Activated CD4-positive, alpha-beta T cell treated with anti-CD3 and anti-CD28 coated beads, Interleukin-2, amount 10 ng/mL, durations not matched to agents 7 days and 5 days (primary cell): ENCODE measurements around the gene FUZ. TPM values are rescaled to one million over a fixed set of nuclear protein-coding genes. Genes with fewer than 3 reads are reported as not detected.
A peak's percentile ranks its signal among the peaks of the same experiment; 100 is the strongest.

ENCODE experiments used
- CTCF ChIA-PET: fragments of 350-600 bp; sonication (Branson Sonifier 250); formaldehyde crosslinking; loops from one replicate; lab custom pipeline; 2021; ENCODE audit warnings: antibody characterized with exemption; lab: Charles Lee
- POLR2A ChIA-PET: fragments of 350-600 bp; sonication (Branson Sonifier 250); formaldehyde crosslinking; loops from one replicate; lab custom pipeline; 2021; ENCODE audit warnings: antibody characterized with exemption; lab: Charles Lee
- DNase-seq: peaks from one replicate; pipeline ENCODE4 v3.0.0-alpha.2; 2020
- H3K27ac Mint-ChIP-seq: one replicate; pipeline ENCODE4 v1.8.0; 2021; ENCODE audit warnings: mild to moderate bottlenecking, moderate library complexity, mixed read lengths
- H3K27me3 Mint-ChIP-seq: one replicate; pipeline ENCODE4 v1.8.0; 2021; ENCODE audit warnings: mixed read lengths
- H3K36me3 Mint-ChIP-seq: one replicate; pipeline ENCODE4 v1.8.0; 2021; ENCODE audit warnings: low read depth, mixed read lengths
- H3K4me1 Mint-ChIP-seq: one replicate; pipeline ENCODE4 v1.8.0; 2021; ENCODE audit warnings: mixed read lengths
- H3K4me3 Mint-ChIP-seq: one replicate; pipeline ENCODE4 v1.8.0; 2021; ENCODE audit warnings: mild to moderate bottlenecking, moderate library complexity, mixed read lengths
- H3K9me3 Mint-ChIP-seq: one replicate; pipeline ENCODE4 v1.8.0; 2021; ENCODE audit warnings: mixed read lengths
- total RNA-seq, 2 experiments: library from RNA; stranded (reverse); gene quantifications; one replicate each; pipeline ENCODE4 v1.2.3, GENCODE V29; 2021

FUZ gene
- total RNA-seq, 2 experiments from 2014 or later, result 13.3 to 13.9 TPM

- Mint-ChIP-seq H3K4me3 (peak overlapping the region; percentile 22), H3K27ac (peak overlapping the region; percentile 13), H3K9me3 (peaks cover 7% of the 10 kb centered on the region), H3K4me1 (peaks cover 35% of the 10 kb centered on the region), H3K27me3 (peaks cover 11% of the 10 kb centered on the region), H3K36me3 (peaks cover 7% of the 10 kb centered on the region)
- ChIA-PET CTCF (interaction anchor here (0.6 to 3.2 kb wide), 11 partner anchors 9 to 1457 kb away, joined by 3 to 13 read pairs (median 4); partner anchors contain the start of genes KDELR1 and MED25), POLR2A (interaction anchor here (0.6 to 0.7 kb wide), 2 partner anchors 20 to 144 kb away, joined by 5 to 6 read pairs; no protein-coding TSS in a partner anchor)
- peak; percentile 44 for DNase-seq
Measured at GRCh38 chr19:49847731-49848696, 34.9 kb upstream of the FUZ start.

- no peak overlapping the region for H3K27ac Mint-ChIP-seq
- H3K4me3 Mint-ChIP-seq, result no peak overlapping the region
- POLR2A ChIA-PET, result no interaction called here
- peaks cover 7% of the 10 kb centered on the region for H3K9me3 Mint-ChIP-seq
- no peak for DNase-seq
- CTCF ChIA-PET, result interaction anchor here (1.5 kb wide), 1 partner anchor 14 kb away, joined by 4 read pairs; no protein-coding TSS in a partner anchor
- peaks cover 5% of the 10 kb centered on the region for H3K27me3 Mint-ChIP-seq
- peaks cover 23% of the 10 kb centered on the region for H3K4me1 Mint-ChIP-seq
- H3K36me3 Mint-ChIP-seq, result peaks cover 5% of the 10 kb centered on the region
Measured at GRCh38 chr19:49846408-49846807, 33.3 kb upstream of the FUZ start.

- peaks cover 23% of the 10 kb centered on the region for H3K4me1 Mint-ChIP-seq
- DNase-seq, result no peak
- H3K36me3 Mint-ChIP-seq, result peaks cover 9% of the 10 kb centered on the region
- H3K4me3 Mint-ChIP-seq, result no peak overlapping the region
- CTCF ChIA-PET, result interaction anchor here (0.6 kb wide), 1 partner anchor 26 kb away, joined by 3 read pairs; no protein-coding TSS in a partner anchor
- H3K27ac Mint-ChIP-seq, result no peak overlapping the region
- POLR2A ChIA-PET, result no interaction called here
- H3K27me3 Mint-ChIP-seq, result peaks cover 5% of the 10 kb centered on the region
- peaks cover 7% of the 10 kb centered on the region for H3K9me3 Mint-ChIP-seq
Measured at GRCh38 chr19:49845414-49845813, 32.3 kb upstream of the FUZ start.

- Mint-ChIP-seq H3K27me3 (peaks cover 5% of the 10 kb centered on the region), H3K4me3 (no peak overlapping the region), H3K4me1 (peaks cover 15% of the 10 kb centered on the region), H3K36me3 (peaks cover 12% of the 10 kb centered on the region), H3K27ac (no peak overlapping the region), H3K9me3 (peaks cover 7% of the 10 kb centered on the region)
- DNase-seq, result no peak
- ChIA-PET POLR2A (no interaction called here), CTCF (interaction anchor here (0.5 to 0.6 kb wide), 3 partner anchors 25 to 303 kb away, joined by 3 read pairs; no protein-coding TSS in a partner anchor)
Measured at GRCh38 chr19:49844138-49845095, 31.3 kb upstream of the FUZ start.

GRCh38 chr19:49843265-49843664, 30.2 kb upstream of the FUZ start:
- POLR2A ChIA-PET, result no interaction called here
- H3K9me3 Mint-ChIP-seq, result peaks cover 2% of the 10 kb centered on the region
- peaks cover 4% of the 10 kb centered on the region for H3K4me1 Mint-ChIP-seq
- no peak overlapping the region for H3K27ac Mint-ChIP-seq
- H3K36me3 Mint-ChIP-seq, result peaks cover 15% of the 10 kb centered on the region
- H3K4me3 Mint-ChIP-seq, result no peak overlapping the region
- CTCF ChIA-PET, result no interaction called here
- H3K27me3 Mint-ChIP-seq, result peaks cover 5% of the 10 kb centered on the region
- no peak for DNase-seq

- Mint-ChIP-seq H3K36me3 (peaks cover 26% of the 10 kb centered on the region), H3K4me1 (peaks cover 3% of the 10 kb centered on the region), H3K27ac (no peak overlapping the region), H3K4me3 (no peak overlapping the region), H3K27me3 (no peaks in the 10 kb centered on the region), H3K9me3 (no peaks in the 10 kb centered on the region)
- DNase-seq, result no peak
- POLR2A ChIA-PET, result no interaction called here
- CTCF ChIA-PET, result interaction anchor here (1.5 kb wide), 1 partner anchor 29 kb away, joined by 3 read pairs; no protein-coding TSS in a partner anchor
Measured at GRCh38 chr19:49840736-49841249, 27.7 kb upstream of the FUZ start.

- H3K4me1 Mint-ChIP-seq, result peaks cover 3% of the 10 kb centered on the region
- H3K36me3 Mint-ChIP-seq, result peaks cover 26% of the 10 kb centered on the region
- DNase-seq, result no peak
- no peaks in the 10 kb centered on the region for H3K9me3 Mint-ChIP-seq
- H3K27ac Mint-ChIP-seq, result no peak overlapping the region
- POLR2A ChIA-PET, result no interaction called here
- no peaks in the 10 kb centered on the region for H3K27me3 Mint-ChIP-seq
- H3K4me3 Mint-ChIP-seq, result no peak overlapping the region
- CTCF ChIA-PET, result no interaction called here
Measured at GRCh38 chr19:49840321-49840720, 27.2 kb upstream of the FUZ start.

- Mint-ChIP-seq H3K27ac (no peak overlapping the region), H3K27me3 (no peaks in the 10 kb centered on the region), H3K9me3 (no peaks in the 10 kb centered on the region), H3K36me3 (peaks cover 32% of the 10 kb centered on the region), H3K4me1 (peaks cover 3% of the 10 kb centered on the region), H3K4me3 (no peak overlapping the region)
- CTCF ChIA-PET, result no interaction called here
- no peak for DNase-seq
- POLR2A ChIA-PET, result no interaction called here
Measured at GRCh38 chr19:49839713-49840112, 26.6 kb upstream of the FUZ start.

- ChIA-PET CTCF (interaction anchor here (1.1 kb wide), 1 partner anchor 9 kb away, joined by 4 read pairs; no protein-coding TSS in a partner anchor), POLR2A (no interaction called here)
- H3K9me3 Mint-ChIP-seq, result no peaks in the 10 kb centered on the region
- no peaks in the 10 kb centered on the region for H3K27me3 Mint-ChIP-seq
- H3K27ac Mint-ChIP-seq, result no peak overlapping the region
- peaks cover 3% of the 10 kb centered on the region for H3K4me1 Mint-ChIP-seq
- no peak for DNase-seq
- H3K4me3 Mint-ChIP-seq, result no peak overlapping the region
- peaks cover 34% of the 10 kb centered on the region for H3K36me3 Mint-ChIP-seq
Measured at GRCh38 chr19:49838885-49839588, 25.9 kb upstream of the FUZ start.

- DNase-seq, result no peak
- POLR2A ChIA-PET, result no interaction called here
- CTCF ChIA-PET, result interaction anchor here (0.6 to 1.6 kb wide), 2 partner anchors 13 to 1297 kb away, joined by 3 read pairs; no protein-coding TSS in a partner anchor
- H3K4me1 Mint-ChIP-seq, result peaks cover 9% of the 10 kb centered on the region
- no peaks in the 10 kb centered on the region for H3K27me3 Mint-ChIP-seq
- peaks cover 40% of the 10 kb centered on the region for H3K36me3 Mint-ChIP-seq
- H3K27ac Mint-ChIP-seq, result no peak overlapping the region
- H3K4me3 Mint-ChIP-seq, result no peak overlapping the region
- H3K9me3 Mint-ChIP-seq, result no peaks in the 10 kb centered on the region
Measured at GRCh38 chr19:49837425-49837824, 24.3 kb upstream of the FUZ start.

- Mint-ChIP-seq H3K4me1 (peaks cover 14% of the 10 kb centered on the region), H3K27me3 (no peaks in the 10 kb centered on the region), H3K4me3 (no peak overlapping the region), H3K27ac (peak overlapping the region; percentile 46), H3K36me3 (peaks cover 41% of the 10 kb centered on the region), H3K9me3 (no peaks in the 10 kb centered on the region)
- DNase-seq, result no peak
- POLR2A ChIA-PET, result no interaction called here
- CTCF ChIA-PET, result interaction anchor here (1.6 kb wide), 1 partner anchor 13 kb away, joined by 3 read pairs; no protein-coding TSS in a partner anchor
Measured at GRCh38 chr19:49837009-49837310, 23.9 kb upstream of the FUZ start.
